Neural progenitor cell (in vitro differentiated cells): ENCODE measurements around the gene PRRX2. TPM values are rescaled to one million over a fixed set of nuclear protein-coding genes. Genes with fewer than 3 reads are reported as not detected.
"Not testable (repeated sequence)": the region's sequence is repeated elsewhere in the genome, so short reads cannot be mapped to it uniquely, and the experiment has no call there.

Source experiments
- DNase-seq: peaks from one replicate; pipeline ENCODE4 v3.0.0-alpha.2; 2016; ENCODE audit warnings: low spot score
- H2AFZ ChIP-seq: fragments of 200-600 bp; sonication (generic); replicated peaks from 2 replicates; pipeline ENCODE4 v1.6.1; 2016; ENCODE audit warnings: antibody characterized with exemption
- H3F3A ChIP-seq: fragments of 200-600 bp; sonication (generic); 2 replicates; pipeline ENCODE4 v1.6.1; 2016; ENCODE audit warnings: antibody characterized with exemption, low read depth
- H3K27ac ChIP-seq: fragments of 200-600 bp; sonication (generic); 2 replicates; pipeline ENCODE4 v1.5.1; 2016; ENCODE audit warnings: mild to moderate bottlenecking
- H3K27me3 ChIP-seq: fragments of 200-600 bp; sonication (generic); 2 replicates; pipeline ENCODE4 v1.6.1; 2016; ENCODE audit warnings: mild to moderate bottlenecking, moderate library complexity
- H3K36me3 ChIP-seq: fragments of 200-600 bp; sonication (generic); 2 replicates; pipeline ENCODE4 v1.5.1; 2016
- H3K4me1 ChIP-seq: fragments of 200-600 bp; sonication (generic); 2 replicates; pipeline ENCODE4 v1.6.1; 2016; ENCODE audit warnings: mixed run types
- H3K4me2 ChIP-seq: fragments of 200-600 bp; sonication (generic); 2 replicates; pipeline ENCODE4 v1.6.1; 2016
- H3K4me3 ChIP-seq: fragments of 200-600 bp; sonication (generic); 2 replicates; pipeline ENCODE4 v1.5.1; 2016
- H3K79me2 ChIP-seq: fragments of 200-600 bp; sonication (generic); 2 replicates; pipeline ENCODE4 v1.6.1; 2016; ENCODE audit warnings: low read depth
- H3K9ac ChIP-seq: fragments of 200-600 bp; sonication (generic); 2 replicates; pipeline ENCODE4 v1.6.1; 2016
- H3K9me3 ChIP-seq: fragments of 200-600 bp; sonication (generic); 2 replicates; pipeline ENCODE4 v1.5.1; 2016; ENCODE audit warnings: low read depth
- H4K20me1 ChIP-seq: fragments of 200-600 bp; sonication (generic); 2 replicates; pipeline ENCODE4 v1.6.1; 2016; ENCODE audit warnings: low read depth
- H3K27ac Mint-ChIP-seq: 3 replicates; pipeline ENCODE4 v1.8.0; 2021; ENCODE audit warnings: mixed read lengths
- H3K27me3 Mint-ChIP-seq: 2 replicates; pipeline ENCODE4 v1.8.0; 2022; ENCODE audit warnings: low read depth, mild to moderate bottlenecking, inconsistent platforms, moderate library complexity, mixed read lengths; ENCODE audit not compliant: insufficient read depth
- H3K36me3 Mint-ChIP-seq: 3 replicates; pipeline ENCODE4 v1.8.0; 2021; ENCODE audit warnings: mixed read lengths
- H3K4me1 Mint-ChIP-seq: 3 replicates; pipeline ENCODE4 v1.8.0; 2021; ENCODE audit warnings: mixed read lengths
- H3K4me3 Mint-ChIP-seq: 3 replicates; pipeline ENCODE4 v1.8.0; 2021; ENCODE audit warnings: mild to moderate bottlenecking, moderate library complexity, mixed read lengths
- H3K9me3 Mint-ChIP-seq: 3 replicates; pipeline ENCODE4 v1.8.0; 2020; ENCODE audit warnings: mixed read lengths
- CTCF ChIP-seq: fragments of 200-600 bp; sonication (generic); IDR thresholded peaks from 2 replicates; pipeline ENCODE4 v1.5.1; 2017; ENCODE audit warnings: antibody characterized with exemption, mild to moderate bottlenecking
- EZH2 ChIP-seq: fragments of 200-600 bp; sonication (generic); IDR thresholded peaks from 2 replicates; pipeline ENCODE4 v1.6.1; 2017; ENCODE audit warnings: antibody characterized with exemption, mild to moderate bottlenecking, moderate library complexity
- EZH2phosphoT487 ChIP-seq: fragments of 200-600 bp; sonication (generic); IDR thresholded peaks from 2 replicates; pipeline ENCODE4 v1.6.1; 2017; ENCODE audit warnings: antibody characterized with exemption
- total RNA-seq: library from RNA; depleted of rRNA; stranded (reverse); fragments of >200 nt; gene quantifications from 2 replicates; pipeline ENCODE4 v1.2.3, GENCODE V29; 2015; ENCODE audit warnings: low replicate concordance

Gene PRRX2
- total RNA-seq, 1 donor from 2014 or later = 1.5 TPM

GRCh38 chr9:129761293-129761900, 96.0 kb downstream of the PRRX2 start:
- no peaks in the 10 kb centered on the region for H3F3A ChIP-seq
- no peak for DNase-seq
- no peaks in the 10 kb centered on the region for H3K27me3 ChIP-seq
- Mint-ChIP-seq H3K27ac (peak overlapping the region; percentile 60), H3K9me3 (no peaks in the 10 kb centered on the region), H3K36me3 (no peaks in the 10 kb centered on the region), H3K4me1 (peaks cover 30% of the 10 kb centered on the region), H3K4me3 (no peak overlapping the region), H3K27me3 (peaks cover 2% of the 10 kb centered on the region)
- peak overlapping the region; percentile 96 for H2AFZ ChIP-seq
- no peak overlapping the region for H3K27ac ChIP-seq
- H4K20me1 ChIP-seq = no peaks in the 10 kb centered on the region
- H3K79me2 ChIP-seq = no peaks in the 10 kb centered on the region
- H3K36me3 ChIP-seq = no peaks in the 10 kb centered on the region
- TF ChIP-seq EZH2phosphoT487 (no peak), CTCF (no peak), EZH2 (no peak)
- H3K4me2 ChIP-seq = peak overlapping the region; percentile 1
- no peaks in the 10 kb centered on the region for H3K9me3 ChIP-seq
- H3K4me3 ChIP-seq = no peak overlapping the region
- peaks cover 7% of the 10 kb centered on the region for H3K4me1 ChIP-seq
- H3K9ac ChIP-seq = no peak overlapping the region

- Mint-ChIP-seq H3K27me3 (peaks cover 2% of the 10 kb centered on the region), H3K4me3 (peak overlapping the region; percentile 53), H3K4me1 (peaks cover 30% of the 10 kb centered on the region), H3K36me3 (no peaks in the 10 kb centered on the region), H3K27ac (peak overlapping the region; percentile 72), H3K9me3 (no peaks in the 10 kb centered on the region)
- Histone ChIP-seq H3K9me3 (no peaks in the 10 kb centered on the region), H4K20me1 (no peaks in the 10 kb centered on the region), H3K36me3 (no peaks in the 10 kb centered on the region), H3K27me3 (no peaks in the 10 kb centered on the region), H3K4me1 (peaks cover 7% of the 10 kb centered on the region), H3K9ac (no peak overlapping the region), H3K4me2 (peak overlapping the region; percentile 1), H2AFZ (peak overlapping the region; percentile 96), H3K4me3 (no peak overlapping the region), H3K79me2 (no peaks in the 10 kb centered on the region), H3F3A (no peaks in the 10 kb centered on the region), H3K27ac (no peak overlapping the region)
- peak; percentile 58 for DNase-seq
- TF ChIP-seq CTCF = no peak
- TF ChIP-seq EZH2phosphoT487 = no peak
- no peak for TF ChIP-seq EZH2
Observed at GRCh38 chr9:129761901-129762369, 96.5 kb downstream of the PRRX2 start.

- not testable (repeated sequence) for H3K27me3 Mint-ChIP-seq, H3K9me3 Mint-ChIP-seq, H3K4me3 ChIP-seq, H3K4me3 Mint-ChIP-seq, H3K9me3 ChIP-seq, H3K4me2 ChIP-seq, H3F3A ChIP-seq, H3K36me3 Mint-ChIP-seq, H3K27ac Mint-ChIP-seq, H3K36me3 ChIP-seq, H4K20me1 ChIP-seq, H3K27me3 ChIP-seq, H3K79me2 ChIP-seq, H3K9ac ChIP-seq, H3K27ac ChIP-seq, DNase-seq, H3K4me1 ChIP-seq
- peaks cover 30% of the 10 kb centered on the region for H3K4me1 Mint-ChIP-seq
- H2AFZ ChIP-seq = peak overlapping the region; percentile 96
Observed at GRCh38 chr9:129762370-129762984, 97.0 kb downstream of the PRRX2 start.
